ENCODE measurements around the gene ARHGAP23.

ARHGAP23 gene

DNA sequence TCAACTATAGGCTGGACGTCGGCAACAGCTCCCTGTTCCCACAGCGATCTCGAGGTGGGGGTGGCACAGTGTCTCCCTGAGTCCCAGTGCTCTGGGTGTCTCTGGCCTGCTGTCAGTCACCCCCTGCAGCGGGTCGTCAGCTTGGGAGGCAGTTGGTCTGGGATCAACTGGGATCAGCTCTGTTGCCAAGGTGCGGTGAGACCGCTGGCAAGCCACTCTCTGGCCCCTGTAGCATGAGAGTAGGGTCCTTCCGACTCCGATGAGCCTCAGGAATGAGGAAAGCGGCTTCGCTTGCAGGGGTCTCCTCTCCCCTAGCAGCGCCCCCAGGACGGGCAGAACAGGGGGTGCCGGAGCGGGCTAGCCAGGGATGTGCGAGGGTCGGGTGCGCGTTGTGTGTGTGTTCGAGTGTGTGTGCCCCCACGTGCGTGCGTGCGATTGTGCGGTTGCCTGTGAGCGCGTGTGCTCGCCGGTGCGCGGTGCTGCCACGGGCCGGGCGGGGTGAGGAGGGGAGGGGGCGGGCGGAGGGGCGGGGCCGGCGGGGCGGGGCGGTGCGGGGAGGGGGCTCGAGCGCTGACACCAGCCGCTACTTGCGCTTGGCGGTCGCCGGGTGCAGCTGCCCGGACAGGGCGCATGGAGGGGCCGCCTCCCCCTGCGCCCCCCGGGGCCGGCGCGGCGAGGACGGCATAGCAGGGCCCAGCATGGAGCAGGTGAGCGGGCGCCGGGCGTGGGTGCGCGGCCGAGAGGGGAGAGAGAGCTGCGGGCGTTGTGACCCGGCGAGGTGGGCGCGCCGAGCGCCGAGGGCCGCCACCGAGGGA is 9.4 kb upstream of the ARHGAP23 start:
- Histone ChIP-seq H3K4me1 (ENCODE audit: insufficient read depth, low read length, severe bottlenecking) (peaks cover 12% of the 10 kb centered on the region), H3K9me2 (ENCODE audit: low read depth, low read length) (no peaks in the 10 kb centered on the region), H3K4me3 (ENCODE audit: low read depth, low read length, poor library complexity, severe bottlenecking) (no peak overlapping the region)

DNA sequence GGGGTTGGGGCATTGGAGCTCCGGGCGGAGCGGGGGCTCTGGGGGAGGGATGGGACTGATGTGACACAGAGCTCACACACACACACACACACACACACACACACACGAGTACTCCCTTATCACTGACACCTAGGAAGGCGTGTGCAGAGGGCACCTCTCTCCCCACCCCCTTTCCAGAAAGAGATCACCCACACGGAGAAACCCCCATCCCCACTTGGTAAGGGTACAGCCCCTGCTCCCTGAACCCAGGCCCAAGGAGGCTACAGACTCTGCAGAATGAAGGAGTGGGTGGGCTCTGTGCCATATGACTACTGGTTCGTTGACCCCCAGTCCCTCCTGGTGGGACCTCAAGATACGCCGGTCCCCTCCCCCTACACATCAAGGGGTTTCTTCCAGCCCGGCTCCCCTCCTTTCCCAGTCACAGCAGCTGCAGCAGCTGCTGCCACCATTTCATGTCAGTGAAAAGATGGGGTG is 8.7 kb upstream of the ARHGAP23 start:
- no peak overlapping the region for H3K9ac ChIP-seq (ENCODE audit: low read length)
- H3K4me2 ChIP-seq (ENCODE audit: low read length): no peak overlapping the region
- TF ChIP-seq EZH2 (IDR thresholded peaks at IDR 0.05; ENCODE audit: borderline replicate concordance, low read length): no peak
- TF ChIP-seq, protein P1, sequence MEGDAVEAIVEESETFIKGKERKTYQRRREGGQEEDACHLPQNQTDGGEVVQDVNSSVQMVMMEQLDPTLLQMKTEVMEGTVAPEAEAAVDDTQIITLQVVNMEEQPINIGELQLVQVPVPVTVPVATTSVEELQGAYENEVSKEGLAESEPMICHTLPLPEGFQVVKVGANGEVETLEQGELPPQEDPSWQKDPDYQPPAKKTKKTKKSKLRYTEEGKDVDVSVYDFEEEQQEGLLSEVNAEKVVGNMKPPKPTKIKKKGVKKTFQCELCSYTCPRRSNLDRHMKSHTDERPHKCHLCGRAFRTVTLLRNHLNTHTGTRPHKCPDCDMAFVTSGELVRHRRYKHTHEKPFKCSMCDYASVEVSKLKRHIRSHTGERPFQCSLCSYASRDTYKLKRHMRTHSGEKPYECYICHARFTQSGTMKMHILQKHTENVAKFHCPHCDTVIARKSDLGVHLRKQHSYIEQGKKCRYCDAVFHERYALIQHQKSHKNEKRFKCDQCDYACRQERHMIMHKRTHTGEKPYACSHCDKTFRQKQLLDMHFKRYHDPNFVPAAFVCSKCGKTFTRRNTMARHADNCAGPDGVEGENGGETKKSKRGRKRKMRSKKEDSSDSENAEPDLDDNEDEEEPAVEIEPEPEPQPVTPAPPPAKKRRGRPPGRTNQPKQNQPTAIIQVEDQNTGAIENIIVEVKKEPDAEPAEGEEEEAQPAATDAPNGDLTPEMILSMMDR (IDR thresholded peaks at IDR 0.05; ENCODE audit: low read length): no peak
- H3K27me3 ChIP-seq (ENCODE audit: insufficient read depth, low read length): no peaks in the 10 kb centered on the region
- H2AFZ ChIP-seq (ENCODE audit: low read length): no peak overlapping the region
- no peaks in the 10 kb centered on the region for H3K79me2 ChIP-seq (ENCODE audit: insufficient read depth, low read length)
- H3K27ac ChIP-seq (ENCODE audit: low read depth, low read length, poor library complexity, severe bottlenecking): no peak overlapping the region
- H3F3A ChIP-seq (ENCODE audit: insufficient read depth, low read length): no peaks in the 10 kb centered on the region
- H3K9me3 ChIP-seq (ENCODE audit: low read length): no peaks in the 10 kb centered on the region
- H3K4me1 ChIP-seq (ENCODE audit: insufficient read depth, low read length, severe bottlenecking): peaks cover 12% of the 10 kb centered on the region
- no peak overlapping the region for H3K4me3 ChIP-seq (ENCODE audit: low read depth, low read length, poor library complexity, severe bottlenecking)
- no peaks in the 10 kb centered on the region for H3K36me3 ChIP-seq (ENCODE audit: insufficient read depth, low read length)
- no peaks in the 10 kb centered on the region for H3K9me2 ChIP-seq (ENCODE audit: low read depth, low read length)
- no peaks in the 10 kb centered on the region for H4K20me1 ChIP-seq (ENCODE audit: insufficient read depth, low read length)

More for the DNA sequence above, 9.4 kb upstream of the ARHGAP23 start:
- Histone ChIP-seq H4K20me1 (ENCODE audit: insufficient read depth, low read length) (no peaks in the 10 kb centered on the region), H3K79me2 (ENCODE audit: insufficient read depth, low read length) (no peaks in the 10 kb centered on the region), H3K27me3 (ENCODE audit: insufficient read depth, low read length) (no peaks in the 10 kb centered on the region), H3K4me2 (ENCODE audit: low read length) (no peak overlapping the region), H3K27ac (ENCODE audit: low read depth, low read length, poor library complexity, severe bottlenecking) (no peak overlapping the region), H2AFZ (ENCODE audit: low read length) (no peak overlapping the region), H3F3A (ENCODE audit: insufficient read depth, low read length) (no peaks in the 10 kb centered on the region), H3K9ac (ENCODE audit: low read length) (no peak overlapping the region), H3K36me3 (ENCODE audit: insufficient read depth, low read length) (no peaks in the 10 kb centered on the region), H3K9me3 (ENCODE audit: low read length) (no peaks in the 10 kb centered on the region)
- TF ChIP-seq EZH2 (IDR thresholded peaks at IDR 0.05; ENCODE audit: borderline replicate concordance, low read length): no peak
- TF ChIP-seq, protein P1 (IDR thresholded peaks at IDR 0.05; ENCODE audit: low read length): no peak

DNA sequence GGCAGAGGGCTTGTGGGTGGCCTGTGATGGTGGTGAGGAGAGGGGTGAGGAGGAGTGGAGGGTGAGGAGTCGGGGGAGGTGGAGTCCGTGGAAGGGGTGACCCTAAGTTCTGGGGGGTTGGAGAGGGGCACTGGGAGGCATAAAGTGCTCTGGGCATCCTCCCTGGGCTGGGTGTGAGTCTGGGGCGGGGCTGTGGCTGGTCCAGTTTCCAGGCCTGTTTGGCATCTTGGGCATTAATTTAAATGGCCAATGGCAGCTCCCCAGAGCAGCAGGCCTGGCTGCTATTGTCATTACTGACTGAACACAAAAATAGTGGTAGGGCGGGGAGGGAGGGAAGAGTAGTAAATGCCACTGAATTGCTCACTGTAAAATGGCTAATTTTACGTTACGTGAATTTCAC is 7.7 kb upstream of the ARHGAP23 start:
- Histone ChIP-seq H3K9ac (ENCODE audit: low read length) (no peak overlapping the region), H3K4me1 (ENCODE audit: insufficient read depth, low read length, severe bottlenecking) (peaks cover 4% of the 10 kb centered on the region), H3K9me3 (ENCODE audit: low read length) (no peaks in the 10 kb centered on the region), H3K9me2 (ENCODE audit: low read depth, low read length) (no peaks in the 10 kb centered on the region), H4K20me1 (ENCODE audit: insufficient read depth, low read length) (no peaks in the 10 kb centered on the region), H3F3A (ENCODE audit: insufficient read depth, low read length) (no peaks in the 10 kb centered on the region), H3K79me2 (ENCODE audit: insufficient read depth, low read length) (no peaks in the 10 kb centered on the region), H3K36me3 (ENCODE audit: insufficient read depth, low read length) (no peaks in the 10 kb centered on the region), H2AFZ (ENCODE audit: low read length) (no peak overlapping the region), H3K27me3 (ENCODE audit: insufficient read depth, low read length) (no peaks in the 10 kb centered on the region), H3K27ac (ENCODE audit: low read depth, low read length, poor library complexity, severe bottlenecking) (no peak overlapping the region), H3K4me3 (ENCODE audit: low read depth, low read length, poor library complexity, severe bottlenecking) (no peak overlapping the region), H3K4me2 (ENCODE audit: low read length) (no peak overlapping the region)
- TF ChIP-seq EZH2 (IDR thresholded peaks at IDR 0.05; ENCODE audit: borderline replicate concordance, low read length): no peak
- TF ChIP-seq, protein P1 (IDR thresholded peaks at IDR 0.05; ENCODE audit: low read length): no peak

All from OCI-LY1 (cell line).